ENCODE results near the gene HSPG2. TPM values are rescaled to one million over a fixed set of nuclear protein-coding genes. Genes with fewer than 3 reads are reported as not detected.

Gene HSPG2
- total and polyA plus RNA-seq, 2 of the 8 experiments (the other 6 are each of a cell fraction or from before 2014, with no cell fraction given): 17.8 to 111 TPM

DNA sequence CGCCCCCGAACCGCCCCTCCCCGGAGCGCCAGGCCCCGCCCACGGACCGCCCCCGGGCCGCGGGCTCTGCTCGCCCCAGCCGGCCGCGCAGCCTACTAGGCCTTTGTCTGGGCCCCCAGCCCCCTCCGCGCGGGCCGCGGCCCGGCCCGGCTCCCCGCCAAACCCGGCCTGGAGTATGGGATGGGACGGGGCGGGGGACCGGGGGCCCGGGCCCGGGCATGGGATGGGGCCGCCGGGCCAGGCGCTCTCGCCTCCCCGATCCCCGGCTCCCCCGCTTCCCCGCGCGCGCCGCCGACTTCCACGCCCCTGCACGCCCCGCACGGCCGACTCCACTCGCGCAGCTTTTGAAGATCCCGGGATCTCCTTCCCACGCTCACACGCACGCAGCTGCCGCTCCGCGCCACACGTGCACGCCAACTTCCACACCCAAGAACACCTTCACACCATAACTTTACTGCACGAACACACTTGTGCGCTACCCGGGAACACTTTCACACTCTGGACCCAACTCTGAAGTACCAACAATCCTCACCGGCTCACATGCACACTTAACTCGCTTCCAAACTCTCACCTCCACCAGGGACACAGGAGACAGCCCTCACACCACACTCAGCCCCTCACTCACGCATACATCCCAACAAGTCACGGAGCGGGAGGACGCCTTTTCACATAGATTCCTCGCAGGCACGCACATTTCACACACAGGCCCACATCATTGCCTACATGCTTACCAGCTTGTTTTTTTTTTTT is 437 bp upstream of the HSPG2 start:
- WGBS, 2 experiments (ENCODE audit: extremely low coverage in 1 of 2, insufficient coverage in 1 of 2, insufficient read length in 1 of 2, insufficient replicate concordance in 2 of 2, low coverage in 1 of 2, low lambda C conversion rate in 2 of 2, missing lambda C conversion rate in 1 of 2): 28% methylated on average over 34 of the region's 69 CpGs; no CpG with 5 or more reads in 1 of the 2 experiments
- H3K14ac ChIP-seq (ENCODE audit: insufficient read length): no peak overlapping the region
- H2BK5ac ChIP-seq (ENCODE audit: low read depth, low read length): peak overlapping the region; percentile 72
- H3K27me3 ChIP-seq (replicated peaks in 1 of 4; ENCODE audit: control insufficient read depth in 3 of 4, extremely low read depth in 1 of 4, insufficient read depth in 3 of 4, low read length in 3 of 4): peaks cover 0 to 2% (median 0%) of the 10 kb centered on the region in 4 experiments; a peak in 2 of 7 replicates
- no peaks in the 10 kb centered on the region for H3K36me3 ChIP-seq (ENCODE audit: control insufficient read depth in 2 of 4, insufficient read depth in 4 of 4, low read length in 3 of 4)
- H4K5ac ChIP-seq (ENCODE audit: insufficient read length, low read depth, low read length): peak overlapping the region; percentile 67
- FAIRE-seq (no peak), DNase-seq (ENCODE audit: low read depth in 1 of 2, low spot score in 2 of 2) (peak in 1 of 2 experiments; percentile 88)
- peak overlapping the region; percentile 71 to 73 for H3K4me2 ChIP-seq (ENCODE audit: insufficient read depth in 1 of 2, low read depth in 2 of 2, low read length in 2 of 2)
- H3K79me1 ChIP-seq (ENCODE audit: low read depth, low read length): peaks cover 14% of the 10 kb centered on the region
- peak overlapping the region; percentile 27 to 61 (median 43) for H3K4me3 ChIP-seq (ENCODE audit: extremely low read depth in 1 of 4, insufficient read depth in 2 of 4, low read depth in 3 of 4, low read length in 4 of 4)
- peaks cover 6 to 38% (median 27%) of the 10 kb centered on the region in 4 experiments for H3K4me1 ChIP-seq (replicated peaks in 1 of 4; ENCODE audit: control insufficient read depth in 3 of 4, insufficient read depth in 4 of 4, low read length in 3 of 4)
- peak overlapping the region; percentile 93 for H2AFZ ChIP-seq (ENCODE audit: low read length)
- H2BK12ac ChIP-seq (ENCODE audit: low read depth, low read length): peak overlapping the region; percentile 94
- peak overlapping the region; percentile 14 for H2BK120ac ChIP-seq (replicated peaks; ENCODE audit: low read depth, low read length)
- H4K91ac ChIP-seq (replicated peaks; ENCODE audit: insufficient read length, low read length): peak overlapping the region; percentile 95
- no peak overlapping the region for H3K27ac ChIP-seq (ENCODE audit: low read depth, low read length)
- peak overlapping the region; percentile 63 to 67 (median 64); a peak in 6 of 7 replicates for H3K9ac ChIP-seq (replicated peaks in 1 of 4; ENCODE audit: extremely low read depth in 1 of 4, low read depth in 3 of 4, low read length in 3 of 4)
- peak overlapping the region; percentile 97 for H3K23ac ChIP-seq (ENCODE audit: insufficient read length)
- no peaks in the 10 kb centered on the region for H3K9me3 ChIP-seq (ENCODE audit: insufficient read depth in 2 of 2, low read depth in 1 of 2, low read length in 1 of 2)
- peak overlapping the region; percentile 72 for H2AK5ac ChIP-seq (ENCODE audit: low read depth, low read length)
- POLR2A ChIA-PET (ENCODE audit: partially characterized antibody): interaction anchor here (0.6 to 3.1 kb wide), 6 partner anchors 14 to 386 kb away, joined by 3 to 38 read pairs (median 8); no protein-coding TSS in a partner anchor
- CTCF ChIA-PET (ENCODE audit: partially characterized antibody): interaction anchor here (1.2 to 1.5 kb wide), 3 partner anchors 15 to 154 kb away, joined by 3 to 9 read pairs (median 3); partner anchors contain the start of gene USP48
- peaks cover 11% of the 10 kb centered on the region for H3K23me2 ChIP-seq (ENCODE audit: low read depth, low read length)
- H3K18ac ChIP-seq (ENCODE audit: extremely low read depth, low read length): peak overlapping the region; percentile 95
- peak overlapping the region; percentile 80 for H3K56ac ChIP-seq (replicated peaks; ENCODE audit: insufficient read length, low read depth, low read length)
- H4K20me1 ChIP-seq (replicated peaks in 1 of 2; ENCODE audit: control insufficient read depth in 1 of 2, insufficient read depth in 2 of 2, low read length in 2 of 2): peaks cover 0 to 10% of the 10 kb centered on the region in 2 experiments
- peaks cover 6 to 32% of the 10 kb centered on the region in 2 experiments; a peak in 3 of 4 replicates for H3K79me2 ChIP-seq (ENCODE audit: control insufficient read depth in 1 of 2, insufficient read depth in 2 of 2, low read length in 2 of 2)
- peak overlapping the region; percentile 44 for H2BK20ac ChIP-seq (ENCODE audit: low read length)
- H4K8ac ChIP-seq (ENCODE audit: extremely low read depth, insufficient read depth, low read length): peak overlapping the region; percentile 98
- H2BK15ac ChIP-seq (ENCODE audit: low read length): peak overlapping the region; percentile 89
- H3K4ac ChIP-seq (replicated peaks; ENCODE audit: insufficient read length, low read depth, low read length): peak overlapping the region; percentile 82
- TF ChIP-seq SP4 (IDR thresholded peaks at IDR 0.05; ENCODE audit: low read length) (no peak), EP300 (IDR thresholded peaks at IDR 0.05; ENCODE audit: borderline replicate concordance in 1 of 2, low read depth in 2 of 2, low read length in 2 of 2) (peak in 1 of 2 experiments; percentile 72; a peak in 1 of 3 replicates), GABPA (IDR thresholded peaks at IDR 0.05; ENCODE audit: borderline replicate concordance, insufficient read depth, low read length) (peak; percentile 70; the same call in 1 of the 2 replicates), KDM4A (IDR thresholded peaks at IDR 0.05; ENCODE audit: low read depth, low read length, severe bottlenecking) (peak; percentile 2), SRF (IDR thresholded peaks at IDR 0.05; ENCODE audit: low read depth, low read length) (no peak), SUZ12 (IDR thresholded peaks at IDR 0.05; ENCODE audit: low read length) (no peak), PHF8 (conservative IDR thresholded peaks at IDR 0.05; ENCODE audit: low read depth, low read length) (peak; percentile 40; the same call in 1 of the 2 replicates)
